Smooth muscle cell (in vitro differentiated cells): ENCODE results near the gene GSTA5. TPM values are rescaled to one million over a fixed set of nuclear protein-coding genes. Genes with fewer than 3 reads are reported as not detected.
"Not testable (repeated sequence)": the region's sequence is repeated elsewhere in the genome, so short reads cannot be mapped to it uniquely, and the experiment has no call there.

Experiments
- DNase-seq: peaks from one replicate; lab custom pipeline; 2025; ENCODE audit not compliant: unreplicated experiment; lab: John Stamatoyannopoulos, UW
- H2AFZ ChIP-seq: fragments of 200-600 bp; sonication (generic); 2 replicates; pipeline ENCODE4 v1.6.0; 2016; ENCODE audit warnings: antibody characterized with exemption, low read depth, mild to moderate bottlenecking
- H3F3A ChIP-seq: fragments of 200-600 bp; sonication (generic); 2 replicates; pipeline ENCODE4 v1.6.0; 2017; ENCODE audit warnings: antibody characterized with exemption, low read depth
- H3K27ac ChIP-seq: fragments of 200-600 bp; sonication (generic); 2 replicates; pipeline ENCODE4 v1.5.1; 2016; ENCODE audit warnings: low read depth, mild to moderate bottlenecking
- H3K27me3 ChIP-seq: fragments of 200-600 bp; sonication (generic); 2 replicates; pipeline ENCODE4 v1.6.1; 2016; ENCODE audit warnings: low read depth, mild to moderate bottlenecking
- H3K36me3 ChIP-seq: fragments of 200-600 bp; sonication (generic); 2 replicates; pipeline ENCODE4 v1.5.1; 2016; ENCODE audit warnings: low read depth
- H3K4me1 ChIP-seq: fragments of 200-600 bp; sonication (generic); 2 replicates; pipeline ENCODE4 v1.5.1; 2016; ENCODE audit warnings: low read depth
- H3K4me2 ChIP-seq: fragments of 200-600 bp; sonication (generic); 2 replicates; pipeline ENCODE4 v1.6.0; 2016; ENCODE audit warnings: mild to moderate bottlenecking
- H3K4me3 ChIP-seq: fragments of 200-600 bp; sonication (generic); 2 replicates; pipeline ENCODE4 v1.5.1; 2016; ENCODE audit warnings: mild to moderate bottlenecking
- H3K79me2 ChIP-seq: fragments of 200-600 bp; sonication (generic); 2 replicates; pipeline ENCODE4 v1.6.0; 2016; ENCODE audit warnings: low read depth, mild to moderate bottlenecking
- H3K9ac ChIP-seq: fragments of 200-600 bp; sonication (generic); 2 replicates; pipeline ENCODE4 v1.6.0; 2016; ENCODE audit warnings: low read depth
- H3K9me3 ChIP-seq: fragments of 200-600 bp; sonication (generic); replicated peaks from 2 replicates; pipeline ENCODE4 v1.5.1; 2016; ENCODE audit warnings: low read depth
- H4K20me1 ChIP-seq: fragments of 200-600 bp; sonication (generic); 2 replicates; pipeline ENCODE4 v1.6.0; 2016; ENCODE audit warnings: low read depth
- CTCF ChIP-seq: fragments of 200-600 bp; sonication (generic); IDR thresholded peaks from 2 replicates; pipeline ENCODE4 v1.5.1; 2017; ENCODE audit warnings: borderline replicate concordance, mild to moderate bottlenecking, antibody characterized with exemption; ENCODE audit not compliant: insufficient read depth, poor library complexity, severe bottlenecking
- WGBS: methylation state at CpG from one replicate; pipeline ENCODE4 v1.1.7; 2016; ENCODE audit warnings: low lambda C conversion rate; 5-methylcytosine and 5-hydroxymethylcytosine counted together
- polyA plus RNA-seq: library from polyadenylated mRNA; unstranded; fragments of >200 nt; fragmentation: Nextera tagmentation; extraction: Ambion mirVana; gene quantifications from 2 replicates; pipeline ENCODE4 v1.2.1, GENCODE V29; 2016
- total RNA-seq: library from RNA; depleted of rRNA; stranded (reverse); fragments of >200 nt; gene quantifications from 2 replicates; pipeline ENCODE4 v1.2.3, GENCODE V29; 2014

Gene GSTA5
- total and polyA plus RNA-seq, 2 experiments from 2014 or later = not detected

- H3K79me2 ChIP-seq = no peaks in the 10 kb centered on the region
- H4K20me1 ChIP-seq = no peaks in the 10 kb centered on the region
- H3K9ac ChIP-seq = no peak overlapping the region
- no peaks in the 10 kb centered on the region for H3K4me1 ChIP-seq
- no peak overlapping the region for H3K27ac ChIP-seq
- no peak overlapping the region for H2AFZ ChIP-seq
- H3K27me3 ChIP-seq = no peaks in the 10 kb centered on the region
- TF ChIP-seq CTCF = no peak
- H3K36me3 ChIP-seq = no peaks in the 10 kb centered on the region
- no peak overlapping the region for H3K4me2 ChIP-seq
- 98% methylated on average over 24 of the region's 24 CpGs for WGBS
- no peak overlapping the region for H3K4me3 ChIP-seq
- no peaks in the 10 kb centered on the region for H3K9me3 ChIP-seq
- no peaks in the 10 kb centered on the region for H3F3A ChIP-seq
- no peak for DNase-seq
Observed at GRCh38 chr6:52786249-52786956, 54.2 kb downstream of the GSTA5 start.

- not testable (repeated sequence) for H3K4me3 ChIP-seq, H3K4me2 ChIP-seq, H4K20me1 ChIP-seq, H3F3A ChIP-seq, H3K27me3 ChIP-seq, H3K27ac ChIP-seq, H2AFZ ChIP-seq, H3K79me2 ChIP-seq, H3K4me1 ChIP-seq, H3K9me3 ChIP-seq, H3K9ac ChIP-seq, H3K36me3 ChIP-seq, DNase-seq
- 73% methylated on average over 3 of the region's 3 CpGs for WGBS
Observed at GRCh38 chr6:52782696-52783274, 57.8 kb downstream of the GSTA5 start.

GRCh38 chr6:52782209-52782608 lies 58.4 kb downstream of the GSTA5 start:
- not testable (repeated sequence) for H2AFZ ChIP-seq, H3K4me1 ChIP-seq, H3K36me3 ChIP-seq, H3K27me3 ChIP-seq, H3K9me3 ChIP-seq, H3K9ac ChIP-seq, H3K79me2 ChIP-seq, DNase-seq, H3K4me2 ChIP-seq, H3F3A ChIP-seq, H4K20me1 ChIP-seq, H3K4me3 ChIP-seq, H3K27ac ChIP-seq

Other genes starting within 250 kb of the GSTA5 start
- 76.5 and 77.7 TPM in 2 replicates for gene TMEM14A, start 169.7 kb downstream of the GSTA5 start, total RNA-seq
- gene TMEM14A, start 169.7 kb downstream of the GSTA5 start, polyA plus RNA-seq = 59.4 and 68.7 TPM in 2 replicates
- 0.36 TPM in 1 of 2 replicates, not detected in the other for gene GSTA2, start 77.3 kb downstream of the GSTA5 start, total RNA-seq
- 0.65 and 1.3 TPM in 2 replicates for gene GSTA2, start 77.3 kb downstream of the GSTA5 start, polyA plus RNA-seq
- gene GSTA1, start 37.0 kb downstream of the GSTA5 start, total RNA-seq = 2.1 and 2.2 TPM in 2 replicates
- gene GSTA1, start 37.0 kb downstream of the GSTA5 start, polyA plus RNA-seq = 1.8 and 4.0 TPM in 2 replicates
- gene GSTA3, start 68.9 kb upstream of the GSTA5 start, total RNA-seq = not detected in 2 replicates
- not detected in 2 replicates for gene GSTA3, start 68.9 kb upstream of the GSTA5 start, polyA plus RNA-seq
- gene GSTA4, start 154.5 kb upstream of the GSTA5 start, total RNA-seq = 60.9 and 62.6 TPM in 2 replicates
- 49.1 and 60.2 TPM in 2 replicates for gene GSTA4, start 154.5 kb upstream of the GSTA5 start, polyA plus RNA-seq
- gene CILK1, start 221.0 kb upstream of the GSTA5 start, total RNA-seq = 16.4 and 18.5 TPM in 2 replicates
- gene CILK1, start 221.0 kb upstream of the GSTA5 start, polyA plus RNA-seq = 6.5 and 10.2 TPM in 2 replicates
- 25.3 and 25.5 TPM in 2 replicates for gene FBXO9, start 224.6 kb upstream of the GSTA5 start, total RNA-seq
- gene FBXO9, start 224.6 kb upstream of the GSTA5 start, polyA plus RNA-seq = 55.1 and 57.2 TPM in 2 replicates